GM12878 (cell line): ENCODE data around the gene DNMT3L. TPM values are rescaled to one million over a fixed set of nuclear protein-coding genes. Genes with fewer than 3 reads are reported as not detected.

Source experiments
- ATAC-seq: fragments of 200-7000 bp; cut with Tn5 transposase; 3 replicates; pipeline ENCODE4 v1.9.1; 2020; ENCODE audit warnings: mild to moderate bottlenecking, moderate library complexity
- BruUV-seq: library from RNA; stranded (reverse); fragments of 400-500 nt; replicated peaks from 2 replicates; lab custom pipeline; 2021; lab: Mats Ljungman, UMichigan
- CTCF ChIA-PET: fragments of 300-600 bp; sonication (Branson Sonifier 250); formaldehyde crosslinking; extraction: SDS; loops from one replicate; lab custom pipeline; 2021; ENCODE audit warnings: inconsistent platforms; lab: Yijun Ruan, JAX
- POLR2A ChIA-PET: fragments of 350-600 bp; formaldehyde crosslinking; extraction: SDS; loops from one replicate; lab custom pipeline; 2021; ENCODE audit warnings: inconsistent platforms; lab: Charles Lee
- RAD21 ChIA-PET: fragments of 300-600 bp; sonication (Branson Sonifier 250); formaldehyde crosslinking; loops from one replicate; lab custom pipeline; 2023; ENCODE audit warnings: antibody characterized with exemption; ENCODE audit not compliant: unreplicated experiment; lab: Charles Lee
- SMC1A ChIA-PET: fragments of 300-600 bp; sonication (Branson Sonifier 250); formaldehyde crosslinking; loops from one replicate; lab custom pipeline; 2023; ENCODE audit not compliant: unreplicated experiment, uncharacterized antibody; lab: Charles Lee
- DNase-seq: peaks from one replicate; pipeline ENCODE4 v3.0.0-alpha.2; 2011; ENCODE audit warnings: low read depth, low spot score
- FAIRE-seq: peaks from 3 replicates; lab custom pipeline; 2011; peaks lifted over from hg19 to GRCh38; lab: Jason Lieb, UNC
- H2AFZ ChIP-seq: 2 replicates; pipeline ENCODE4 v1.6.0; 2011; ENCODE audit warnings: low read depth, low read length, control low read depth; ENCODE audit not compliant: control insufficient read depth
- H3K27ac ChIP-seq: 2 replicates; pipeline ENCODE4 v1.5.1; 2011; ENCODE audit warnings: control low read depth; ENCODE audit not compliant: control insufficient read depth, insufficient read depth
- H3K27me3 ChIP-seq, 2 experiments: replicated peaks in 1 of 2; 2 replicates each; pipeline versions ENCODE4 v1.6.0 to v1.6.1; 2011; ENCODE audit warnings: low read length in 1 of 2; ENCODE audit not compliant: control insufficient read depth in 2 of 2, insufficient read depth in 2 of 2
- H3K36me3 ChIP-seq, 2 experiments: 2 replicates each; pipeline ENCODE4 v1.5.1; 2011; ENCODE audit warnings: low read length in 1 of 2; ENCODE audit not compliant: control insufficient read depth in 2 of 2, insufficient read depth in 2 of 2
- H3K4me1 ChIP-seq: 2 replicates; pipeline ENCODE4 v1.6.1; 2011; ENCODE audit warnings: mild to moderate bottlenecking, low read length, moderate library complexity, mixed read lengths; ENCODE audit not compliant: control insufficient read depth, insufficient read depth
- H3K4me2 ChIP-seq: 2 replicates; pipeline ENCODE4 v1.6.0; 2011; ENCODE audit warnings: control low read depth; ENCODE audit not compliant: control insufficient read depth, insufficient read depth
- H3K4me3 ChIP-seq: fragments of 200-600 bp; sonication (generic); 2 replicates; pipeline ENCODE4 v1.5.1; 2016
- H3K79me2 ChIP-seq: 2 replicates; pipeline ENCODE4 v1.6.0; 2011; ENCODE audit warnings: low read length; ENCODE audit not compliant: control insufficient read depth, insufficient read depth
- H3K9ac ChIP-seq: 2 replicates; pipeline ENCODE4 v1.8.0; 2011; ENCODE audit warnings: low read length, control low read depth, mixed read lengths; ENCODE audit not compliant: control insufficient read depth, insufficient read depth
- H3K9me3 ChIP-seq: replicated peaks from 3 replicates; pipeline ENCODE4 v1.5.1; 2011; ENCODE audit warnings: mild to moderate bottlenecking, low read length; ENCODE audit not compliant: control insufficient read depth, insufficient read depth
- H4K20me1 ChIP-seq: 2 replicates; pipeline ENCODE4 v1.6.0; 2011; ENCODE audit not compliant: control insufficient read depth, insufficient read depth
- BMI1 ChIP-seq: fragments of 450-650 bp; IDR thresholded peaks from 2 replicates; pipeline ENCODE4 v1.6.1; 2016; ENCODE audit warnings: mild to moderate bottlenecking, moderate library complexity, borderline replicate concordance
- BRCA1 ChIP-seq: IDR thresholded peaks from 2 replicates; pipeline ENCODE4 v1.6.1; 2011; ENCODE audit warnings: low read depth, low read length, improper control_type of control experiment
- KAT2A ChIP-seq: conservative IDR thresholded peaks from 2 replicates; pipeline ENCODE4 v1.6.1; 2011; ENCODE audit warnings: low read depth, low read length; ENCODE audit not compliant: control insufficient read depth
- KLF5 ChIP-seq: fragments of 450-650 bp; IDR thresholded peaks from 2 replicates; pipeline ENCODE4 v1.6.1; 2014; ENCODE audit warnings: mild to moderate bottlenecking; ENCODE audit not compliant: partially characterized antibody
- PAX8 ChIP-seq: fragments of 450-650 bp; IDR thresholded peaks from 2 replicates; pipeline ENCODE4 v1.6.1; 2017; ENCODE audit warnings: mild to moderate bottlenecking, moderate library complexity
- POLR2AphosphoS2 ChIP-seq: IDR thresholded peaks from 2 replicates; pipeline ENCODE4 v1.6.1; 2011; ENCODE audit warnings: low read depth, mild to moderate bottlenecking, low read length, improper control_type of control experiment, moderate library complexity
- STAT3 ChIP-seq: IDR thresholded peaks from 2 replicates; pipeline ENCODE4 v1.6.1; 2011; ENCODE audit warnings: low read depth, low read length, improper control_type of control experiment
- YBX1 ChIP-seq: fragments of 450-650 bp; IDR thresholded peaks from 2 replicates; pipeline ENCODE4 v1.6.1; 2016; ENCODE audit warnings: antibody characterized with exemption
- YY1 ChIP-seq: IDR thresholded peaks from 2 replicates; pipeline ENCODE4 v1.6.1; 2011; ENCODE audit warnings: low read depth, mild to moderate bottlenecking, low read length
- WGBS: methylation state at CpG from one replicate; pipeline ENCODE4 v1.1.6; 2016; ENCODE audit warnings: low lambda C conversion rate; ENCODE audit not compliant: insufficient replicate concordance, insufficient coverage; ENCODE audit errors: missing lambda C conversion rate; 5-methylcytosine and 5-hydroxymethylcytosine counted together
- in situ Hi-C: fragments of 300-500 bp; cut with MboI; formaldehyde crosslinking; loops from 9 replicates; pipeline ENCODE4 v1.14.3; 2018; ENCODE audit warnings: mixed read lengths
- intact Hi-C: fragments of 100-400 bp; cut with micrococcal nuclease; formaldehyde crosslinking; loops from one replicate; pipeline ENCODE4 v1.14.2; 2022; ENCODE audit not compliant: unreplicated experiment
- polyA plus RNA-seq, 11 experiments: library from polyadenylated mRNA; depleted of rRNA in 4 of 11; unstranded in 6 of 11; stranded (reverse) in 5 of 11; fragments of >200 nt; fragmentation: Nextera tagmentation in 4 of 11; fragmentation: Illumina TruSeq in 1 of 11; extraction: Ambion mirVana in 4 of 11; extraction: Trizol in 1 of 11; gene quantifications; 1 replicate in 1 of 11; 2 replicates in 10 of 11; pipeline versions ENCODE4 v1.2.1 to v1.2.3, GENCODE V29; 2011 to 2016; ENCODE audit warnings: inconsistent platforms in 2 of 11, missing spikeins in 2 of 11, low read depth in 1 of 11
- total RNA-seq, 4 experiments: library from RNA; depleted of rRNA in 3 of 4; stranded (reverse); fragments of >200 nt in 3 of 4; fragmentation: Illumina TruSeq in 1 of 4; extraction: Trizol in 1 of 4; gene quantifications; 2 replicates each; pipeline versions ENCODE4 v1.2.1 to v1.2.3, GENCODE V29; 2013 to 2021
- TF ChIP-seq, protein P1 (sequence below): fragments of 450-650 bp; IDR thresholded peaks from 2 replicates; pipeline ENCODE4 v1.6.1; 2017; ENCODE audit warnings: mild to moderate bottlenecking, moderate library complexity
- TF ChIP-seq, protein P2 (sequence below): fragments of 450-650 bp; formaldehyde crosslinking; IDR thresholded peaks from 2 replicates; pipeline ENCODE4 v1.5.0; 2022; ENCODE audit warnings: mild to moderate bottlenecking, missing genetic modification characterization
- TF ChIP-seq, protein P3 (sequence below): IDR thresholded peaks from 2 replicates; pipeline ENCODE4 v1.6.1; 2012; ENCODE audit warnings: low read depth, low read length, improper control_type of control experiment

Gene DNMT3L
- total and polyA plus RNA-seq, 10 of the 15 experiments (the other 5 are each of a cell fraction or from before 2014, with no cell fraction given), result not detected

DNA sequence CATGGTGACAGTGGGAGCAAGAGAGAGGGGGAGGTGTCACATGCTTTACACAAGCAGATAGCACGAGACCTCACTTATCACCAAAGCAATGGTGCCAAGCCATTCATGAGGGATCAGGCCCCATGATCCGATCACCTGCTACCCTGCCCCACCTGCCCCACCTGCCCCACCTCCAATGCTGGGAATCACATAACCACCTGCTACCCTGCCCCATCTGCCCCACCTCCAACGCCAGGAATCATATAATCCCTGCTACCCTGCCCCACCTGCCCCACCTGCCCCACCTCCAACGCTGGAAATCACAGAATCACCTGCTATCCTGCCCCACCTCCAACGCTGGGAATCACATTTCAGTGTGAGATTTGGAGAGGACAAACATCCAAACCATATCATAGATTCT is 13.3 kb upstream of the DNMT3L start:
- Histone ChIP-seq H3K36me3 (no peaks in the 10 kb centered on the region), H3K4me2 (no peak overlapping the region), H4K20me1 (no peaks in the 10 kb centered on the region), H3K4me1 (no peaks in the 10 kb centered on the region), H3K27me3 (no peaks in the 10 kb centered on the region), H3K79me2 (no peaks in the 10 kb centered on the region), H3K4me3 (no peak overlapping the region), H3K9me3 (no peaks in the 10 kb centered on the region), H3K9ac (no peak overlapping the region), H2AFZ (no peak overlapping the region), H3K27ac (no peak overlapping the region)
- POLR2A ChIA-PET, result no interaction called here
- TF ChIP-seq, protein P1, sequence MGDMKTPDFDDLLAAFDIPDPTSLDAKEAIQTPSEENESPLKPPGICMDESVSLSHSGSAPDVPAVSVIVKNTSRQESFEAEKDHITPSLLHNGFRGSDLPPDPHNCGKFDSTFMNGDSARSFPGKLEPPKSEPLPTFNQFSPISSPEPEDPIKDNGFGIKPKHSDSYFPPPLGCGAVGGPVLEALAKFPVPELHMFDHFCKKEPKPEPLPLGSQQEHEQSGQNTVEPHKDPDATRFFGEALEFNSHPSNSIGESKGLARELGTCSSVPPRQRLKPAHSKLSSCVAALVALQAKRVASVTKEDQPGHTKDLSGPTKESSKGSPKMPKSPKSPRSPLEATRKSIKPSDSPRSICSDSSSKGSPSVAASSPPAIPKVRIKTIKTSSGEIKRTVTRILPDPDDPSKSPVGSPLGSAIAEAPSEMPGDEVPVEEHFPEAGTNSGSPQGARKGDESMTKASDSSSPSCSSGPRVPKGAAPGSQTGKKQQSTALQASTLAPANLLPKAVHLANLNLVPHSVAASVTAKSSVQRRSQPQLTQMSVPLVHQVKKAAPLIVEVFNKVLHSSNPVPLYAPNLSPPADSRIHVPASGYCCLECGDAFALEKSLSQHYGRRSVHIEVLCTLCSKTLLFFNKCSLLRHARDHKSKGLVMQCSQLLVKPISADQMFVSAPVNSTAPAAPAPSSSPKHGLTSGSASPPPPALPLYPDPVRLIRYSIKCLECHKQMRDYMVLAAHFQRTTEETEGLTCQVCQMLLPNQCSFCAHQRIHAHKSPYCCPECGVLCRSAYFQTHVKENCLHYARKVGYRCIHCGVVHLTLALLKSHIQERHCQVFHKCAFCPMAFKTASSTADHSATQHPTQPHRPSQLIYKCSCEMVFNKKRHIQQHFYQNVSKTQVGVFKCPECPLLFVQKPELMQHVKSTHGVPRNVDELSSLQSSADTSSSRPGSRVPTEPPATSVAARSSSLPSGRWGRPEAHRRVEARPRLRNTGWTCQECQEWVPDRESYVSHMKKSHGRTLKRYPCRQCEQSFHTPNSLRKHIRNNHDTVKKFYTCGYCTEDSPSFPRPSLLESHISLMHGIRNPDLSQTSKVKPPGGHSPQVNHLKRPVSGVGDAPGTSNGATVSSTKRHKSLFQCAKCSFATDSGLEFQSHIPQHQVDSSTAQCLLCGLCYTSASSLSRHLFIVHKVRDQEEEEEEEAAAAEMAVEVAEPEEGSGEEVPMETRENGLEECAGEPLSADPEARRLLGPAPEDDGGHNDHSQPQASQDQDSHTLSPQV, result no peak
- no peak for TF ChIP-seq BMI1
- no peak for TF ChIP-seq BRCA1
- no peak for TF ChIP-seq YBX1
- TF ChIP-seq KLF5, result no peak
- TF ChIP-seq, protein P2, sequence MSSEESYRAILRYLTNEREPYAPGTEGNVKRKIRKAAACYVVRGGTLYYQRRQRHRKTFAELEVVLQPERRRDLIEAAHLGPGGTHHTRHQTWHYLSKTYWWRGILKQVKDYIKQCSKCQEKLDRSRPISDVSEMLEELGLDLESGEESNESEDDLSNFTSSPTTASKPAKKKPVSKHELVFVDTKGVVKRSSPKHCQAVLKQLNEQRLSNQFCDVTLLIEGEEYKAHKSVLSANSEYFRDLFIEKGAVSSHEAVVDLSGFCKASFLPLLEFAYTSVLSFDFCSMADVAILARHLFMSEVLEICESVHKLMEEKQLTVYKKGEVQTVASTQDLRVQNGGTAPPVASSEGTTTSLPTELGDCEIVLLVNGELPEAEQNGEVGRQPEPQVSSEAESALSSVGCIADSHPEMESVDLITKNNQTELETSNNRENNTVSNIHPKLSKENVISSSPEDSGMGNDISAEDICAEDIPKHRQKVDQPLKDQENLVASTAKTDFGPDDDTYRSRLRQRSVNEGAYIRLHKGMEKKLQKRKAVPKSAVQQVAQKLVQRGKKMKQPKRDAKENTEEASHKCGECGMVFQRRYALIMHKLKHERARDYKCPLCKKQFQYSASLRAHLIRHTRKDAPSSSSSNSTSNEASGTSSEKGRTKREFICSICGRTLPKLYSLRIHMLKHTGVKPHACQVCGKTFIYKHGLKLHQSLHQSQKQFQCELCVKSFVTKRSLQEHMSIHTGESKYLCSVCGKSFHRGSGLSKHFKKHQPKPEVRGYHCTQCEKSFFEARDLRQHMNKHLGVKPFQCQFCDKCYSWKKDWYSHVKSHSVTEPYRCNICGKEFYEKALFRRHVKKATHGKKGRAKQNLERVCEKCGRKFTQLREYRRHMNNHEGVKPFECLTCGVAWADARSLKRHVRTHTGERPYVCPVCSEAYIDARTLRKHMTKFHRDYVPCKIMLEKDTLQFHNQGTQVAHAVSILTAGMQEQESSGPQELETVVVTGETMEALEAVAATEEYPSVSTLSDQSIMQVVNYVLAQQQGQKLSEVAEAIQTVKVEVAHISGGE (CRISPR knock-in tag), result no peak
- TF ChIP-seq KAT2A, result no peak
- TF ChIP-seq POLR2AphosphoS2, result no peak
- no peak for TF ChIP-seq YY1
- no peak for TF ChIP-seq PAX8
- TF ChIP-seq, protein P3, sequence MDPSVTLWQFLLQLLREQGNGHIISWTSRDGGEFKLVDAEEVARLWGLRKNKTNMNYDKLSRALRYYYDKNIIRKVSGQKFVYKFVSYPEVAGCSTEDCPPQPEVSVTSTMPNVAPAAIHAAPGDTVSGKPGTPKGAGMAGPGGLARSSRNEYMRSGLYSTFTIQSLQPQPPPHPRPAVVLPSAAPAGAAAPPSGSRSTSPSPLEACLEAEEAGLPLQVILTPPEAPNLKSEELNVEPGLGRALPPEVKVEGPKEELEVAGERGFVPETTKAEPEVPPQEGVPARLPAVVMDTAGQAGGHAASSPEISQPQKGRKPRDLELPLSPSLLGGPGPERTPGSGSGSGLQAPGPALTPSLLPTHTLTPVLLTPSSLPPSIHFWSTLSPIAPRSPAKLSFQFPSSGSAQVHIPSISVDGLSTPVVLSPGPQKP, result no peak
- no peak for TF ChIP-seq STAT3
- in situ Hi-C loops (no loop called here), intact Hi-C loops (no loop called here)
- FAIRE-seq (no peak), DNase-seq (no peak), ATAC-seq (no peak)
- SMC1A ChIA-PET, result no interaction called here
- no TSS peak for BruUV-seq
- RAD21 ChIA-PET, result no interaction called here
- CTCF ChIA-PET, result interaction anchor here (1.3 kb wide), 1 partner anchor 23 kb away, joined by 3 read pairs; no protein-coding TSS in a partner anchor
- 18% methylated on average over 5 of the region's 5 CpGs for WGBS
